ENCODE measurements around the gene HILPDA. TPM values are rescaled to one million over a fixed set of nuclear protein-coding genes. Genes with fewer than 3 reads are reported as not detected.
"Not testable (repeated sequence)": the region's sequence is repeated elsewhere in the genome, so short reads cannot be mapped to it uniquely, and the experiment has no call there.

The HILPDA gene
- total RNA-seq, 2 experiments from 2014 or later, result 1.7 TPM

GRCh38 chr7:128458956-128459355, 3.3 kb downstream of the HILPDA start:
- peaks cover 28% of the 10 kb centered on the region for H3K4me1 ChIP-seq (ENCODE audit: insufficient read depth, low read length)
- CTCF ChIA-PET, result interaction anchor here (0.7 to 4.4 kb wide), 7 partner anchors 10 to 33 kb away, joined by 4 to 162 read pairs (median 5); no protein-coding TSS in a partner anchor
- no peak for TF ChIP-seq CTCF (IDR thresholded peaks at IDR 0.05)
- H3K27me3 ChIP-seq (ENCODE audit: control insufficient read depth in 1 of 2, insufficient read depth in 2 of 2, low read length in 2 of 2), result no peaks in the 10 kb centered on the region
- no peak overlapping the region for H3K27ac Mint-ChIP-seq
- no peaks in the 10 kb centered on the region for H3K9me3 ChIP-seq (ENCODE audit: control insufficient read depth in 1 of 2, insufficient read depth in 1 of 2, low read length in 2 of 2)
- intact Hi-C loops (cut with DNase I, micrococcal nuclease), result loop anchor here (1.0 to 10.0 kb wide), 5 partner anchors 14 to 1146 kb away; partner anchors contain the start of gene RBM28 (in 1 of the 2)
- peak overlapping the region; percentile 57 for H3K4me3 Mint-ChIP-seq
- no peak for ATAC-seq (ENCODE audit: poor library complexity)
- H3K4me3 ChIP-seq (ENCODE audit: low read length), result no peak overlapping the region
- POLR2A ChIA-PET, result interaction anchor here (1.9 kb wide), 1 partner anchor 32 kb away, joined by 16 read pairs; no protein-coding TSS in a partner anchor
- no peaks in the 10 kb centered on the region for H3K27me3 Mint-ChIP-seq
- H3K36me3 Mint-ChIP-seq (ENCODE audit: low read depth), result no peaks in the 10 kb centered on the region
- DNase-seq, result peak in 2 of 14 experiments; percentile 22 to 59
- H3K4me1 Mint-ChIP-seq (ENCODE audit: low read depth), result peaks cover 22% of the 10 kb centered on the region
- H3K27ac ChIP-seq (ENCODE audit: low read depth in 1 of 2, low read length in 2 of 2), result no peak overlapping the region
- H3K9me3 Mint-ChIP-seq, result no peaks in the 10 kb centered on the region
- no peaks in the 10 kb centered on the region for H3K36me3 ChIP-seq (ENCODE audit: insufficient read depth, low read length)

GRCh38 chr7:128459394-128459878, 3.8 kb downstream of the HILPDA start:
- Mint-ChIP-seq H3K36me3 (ENCODE audit: low read depth) (no peaks in the 10 kb centered on the region), H3K4me3 (peak overlapping the region; percentile 23), H3K27me3 (no peaks in the 10 kb centered on the region), H3K4me1 (ENCODE audit: low read depth) (peaks cover 22% of the 10 kb centered on the region), H3K9me3 (no peaks in the 10 kb centered on the region), H3K27ac (no peak overlapping the region)
- peak; percentile 76 for TF ChIP-seq CTCF (IDR thresholded peaks at IDR 0.05)
- H3K27me3 ChIP-seq (ENCODE audit: control insufficient read depth in 1 of 2, insufficient read depth in 2 of 2, low read length in 2 of 2), result no peaks in the 10 kb centered on the region
- ChIA-PET POLR2A (interaction anchor here (0.6 to 1.9 kb wide), 5 partner anchors 31 to 765 kb away, joined by 3 to 16 read pairs (median 4); partner anchors contain the start of gene AHCYL2), CTCF (interaction anchor here (0.7 to 4.4 kb wide), 12 partner anchors 9 to 112 kb away, joined by 3 to 162 read pairs (median 4); partner anchors contain the start of gene METTL2B)
- intact Hi-C loops (cut with DNase I, micrococcal nuclease), result loop anchor here (1.0 to 10.0 kb wide), 5 partner anchors 13 to 1145 kb away; partner anchors contain the start of gene RBM28 (in 1 of the 2)
- H3K4me1 ChIP-seq (ENCODE audit: insufficient read depth, low read length), result peaks cover 28% of the 10 kb centered on the region
- H3K4me3 ChIP-seq (ENCODE audit: low read length), result no peak overlapping the region
- peak; percentile 61 for ATAC-seq (ENCODE audit: poor library complexity)
- no peaks in the 10 kb centered on the region for H3K9me3 ChIP-seq (ENCODE audit: control insufficient read depth in 1 of 2, insufficient read depth in 1 of 2, low read length in 2 of 2)
- H3K27ac ChIP-seq (ENCODE audit: low read depth in 1 of 2, low read length in 2 of 2), result no peak overlapping the region
- no peaks in the 10 kb centered on the region for H3K36me3 ChIP-seq (ENCODE audit: insufficient read depth, low read length)
- DNase-seq, result peak; percentile 48 to 88 (median 60)

GRCh38 chr7:128462460-128462859, 6.8 kb downstream of the HILPDA start:
- H3K4me3 ChIP-seq (ENCODE audit: low read length), result no peak overlapping the region
- TF ChIP-seq CTCF (IDR thresholded peaks at IDR 0.05), result no peak
- H3K9me3 ChIP-seq (ENCODE audit: control insufficient read depth in 1 of 2, insufficient read depth in 1 of 2, low read length in 2 of 2), result no peaks in the 10 kb centered on the region
- POLR2A ChIA-PET, result no interaction called here
- H3K4me1 Mint-ChIP-seq (ENCODE audit: low read depth), result peaks cover 8% of the 10 kb centered on the region
- H3K36me3 ChIP-seq (ENCODE audit: insufficient read depth, low read length), result no peaks in the 10 kb centered on the region
- peaks cover 8% of the 10 kb centered on the region for H3K4me1 ChIP-seq (ENCODE audit: insufficient read depth, low read length)
- no peak overlapping the region for H3K27ac Mint-ChIP-seq
- no peaks in the 10 kb centered on the region for H3K27me3 Mint-ChIP-seq
- no peaks in the 10 kb centered on the region for H3K27me3 ChIP-seq (ENCODE audit: control insufficient read depth in 1 of 2, insufficient read depth in 2 of 2, low read length in 2 of 2)
- DNase-seq (no peak), ATAC-seq (ENCODE audit: poor library complexity) (no peak)
- CTCF ChIA-PET, result interaction anchor here (1.7 to 4.4 kb wide), 2 partner anchors 36 to 47 kb away, joined by 12 to 162 read pairs; no protein-coding TSS in a partner anchor
- no peak overlapping the region for H3K27ac ChIP-seq (ENCODE audit: low read depth in 1 of 2, low read length in 2 of 2)
- intact Hi-C loops (cut with DNase I, micrococcal nuclease), result no loop called here
- H3K4me3 Mint-ChIP-seq, result no peak overlapping the region
- no peaks in the 10 kb centered on the region for H3K9me3 Mint-ChIP-seq
- no peaks in the 10 kb centered on the region for H3K36me3 Mint-ChIP-seq (ENCODE audit: low read depth)

GRCh38 chr7:128463345-128463744, 7.7 kb downstream of the HILPDA start:
- CTCF ChIA-PET, POLR2A ChIA-PET, H3K27ac Mint-ChIP-seq: not testable (repeated sequence)

GRCh38 chr7:128463933-128464332, 8.3 kb downstream of the HILPDA start:
- H3K27me3 ChIP-seq (ENCODE audit: control insufficient read depth in 1 of 2, insufficient read depth in 2 of 2, low read length in 2 of 2); H3K36me3 Mint-ChIP-seq (ENCODE audit: low read depth); H3K4me3 ChIP-seq (ENCODE audit: low read length); H3K9me3 Mint-ChIP-seq; H3K4me1 ChIP-seq (ENCODE audit: insufficient read depth, low read length); DNase-seq; H3K27ac Mint-ChIP-seq; ATAC-seq (ENCODE audit: poor library complexity); H3K4me3 Mint-ChIP-seq; H3K9me3 ChIP-seq (ENCODE audit: control insufficient read depth in 1 of 2, insufficient read depth in 1 of 2, low read length in 2 of 2); POLR2A ChIA-PET; CTCF ChIA-PET; H3K27ac ChIP-seq (ENCODE audit: low read depth in 1 of 2, low read length in 2 of 2); H3K27me3 Mint-ChIP-seq; H3K36me3 ChIP-seq (ENCODE audit: insufficient read depth, low read length); intact Hi-C loops (cut with DNase I, micrococcal nuclease); H3K4me1 Mint-ChIP-seq (ENCODE audit: low read depth): not testable (repeated sequence)

More at GRCh38 chr7:128463345-128463744, 7.7 kb downstream of the HILPDA start:
- H3K9me3 Mint-ChIP-seq; H3K36me3 Mint-ChIP-seq (ENCODE audit: low read depth); ATAC-seq (ENCODE audit: poor library complexity); H3K27ac ChIP-seq (ENCODE audit: low read depth in 1 of 2, low read length in 2 of 2); H3K4me1 Mint-ChIP-seq (ENCODE audit: low read depth); DNase-seq; H3K27me3 Mint-ChIP-seq; H3K4me3 Mint-ChIP-seq; intact Hi-C loops (cut with DNase I, micrococcal nuclease); H3K9me3 ChIP-seq (ENCODE audit: control insufficient read depth in 1 of 2, insufficient read depth in 1 of 2, low read length in 2 of 2); H3K4me3 ChIP-seq (ENCODE audit: low read length); H3K36me3 ChIP-seq (ENCODE audit: insufficient read depth, low read length); H3K27me3 ChIP-seq (ENCODE audit: control insufficient read depth in 1 of 2, insufficient read depth in 2 of 2, low read length in 2 of 2); H3K4me1 ChIP-seq (ENCODE audit: insufficient read depth, low read length): not testable (repeated sequence)
